GM12878 (cell line): ENCODE data around the gene LMO2. TPM values are rescaled to one million over a fixed set of nuclear protein-coding genes. Genes with fewer than 3 reads are reported as not detected.

Experiments used
- CREB1 ChIP-seq: IDR thresholded peaks from 2 replicates; pipeline ENCODE4 v1.6.1; 2012; ENCODE audit warnings: low read depth, mild to moderate bottlenecking, inconsistent platforms
- EED ChIP-seq: sonication (generic); IDR thresholded peaks from 2 replicates; pipeline ENCODE4 v1.6.1; 2016; ENCODE audit warnings: antibody characterized with exemption, low read depth
- KAT2A ChIP-seq: conservative IDR thresholded peaks from 2 replicates; pipeline ENCODE4 v1.6.1; 2011; ENCODE audit warnings: low read depth, low read length; ENCODE audit not compliant: control insufficient read depth
- PAX5 ChIP-seq: IDR thresholded peaks from 2 replicates; pipeline ENCODE4 v1.6.1; 2011; ENCODE audit warnings: low read depth, low read length, borderline replicate concordance
- SRF ChIP-seq, 2 experiments: IDR thresholded peaks; 2 replicates each; pipeline ENCODE4 v1.6.1; 2011; ENCODE audit warnings: low read depth in 2 of 2, low read length in 2 of 2, mild to moderate bottlenecking in 1 of 2, moderate library complexity in 1 of 2
- ZNF384 ChIP-seq: IDR thresholded peaks from 2 replicates; pipeline ENCODE4 v1.6.1; 2012; ENCODE audit warnings: low read depth, mild to moderate bottlenecking, low read length, improper control_type of control experiment, borderline replicate concordance
- polyA plus RNA-seq, 11 experiments: library from polyadenylated mRNA; depleted of rRNA in 4 of 11; unstranded in 6 of 11; stranded (reverse) in 5 of 11; fragments of >200 nt; fragmentation: Nextera tagmentation in 4 of 11; fragmentation: Illumina TruSeq in 1 of 11; extraction: Ambion mirVana in 4 of 11; extraction: Trizol in 1 of 11; gene quantifications; 1 replicate in 1 of 11; 2 replicates in 10 of 11; pipeline versions ENCODE4 v1.2.1 to v1.2.3, GENCODE V29; 2011 to 2016; ENCODE audit warnings: inconsistent platforms in 2 of 11, missing spikeins in 2 of 11, low read depth in 1 of 11
- total RNA-seq, 4 experiments: library from RNA; depleted of rRNA in 3 of 4; stranded (reverse); fragments of >200 nt in 3 of 4; fragmentation: Illumina TruSeq in 1 of 4; extraction: Trizol in 1 of 4; gene quantifications; 2 replicates each; pipeline versions ENCODE4 v1.2.1 to v1.2.3, GENCODE V29; 2013 to 2021
- TF ChIP-seq, protein P1 (sequence below): fragments of 450-650 bp; IDR thresholded peaks from 2 replicates; pipeline ENCODE4 v1.6.1; 2018; ENCODE audit warnings: mild to moderate bottlenecking, low read depth, moderate library complexity; ENCODE audit not compliant: partially characterized antibody
- TF ChIP-seq, protein P2 (sequence below): IDR thresholded peaks from 2 replicates; pipeline ENCODE4 v1.6.1; 2012; ENCODE audit warnings: improper control_type of control experiment, low read depth, low read length; ENCODE audit not compliant: insufficient replicate concordance
- TF ChIP-seq, protein P3 (sequence below): fragments of 450-650 bp; IDR thresholded peaks from 2 replicates; pipeline ENCODE4 v1.6.1; 2017; ENCODE audit warnings: low read depth, mild to moderate bottlenecking, moderate library complexity
- TF ChIP-seq, protein P4 (sequence below): fragments of 450-650 bp; IDR thresholded peaks from 2 replicates; pipeline ENCODE4 v1.6.1; 2016; ENCODE audit warnings: mild to moderate bottlenecking
- TF ChIP-seq, protein P5 (sequence below): fragments of 450-650 bp; formaldehyde crosslinking; IDR thresholded peaks from 2 replicates; pipeline ENCODE4 v1.4.0; 2020; ENCODE audit warnings: mild to moderate bottlenecking, moderate library complexity

The LMO2 gene
- total and polyA plus RNA-seq, 10 of the 15 experiments (the other 5 are each of a cell fraction or from before 2014, with no cell fraction given), result 0.29 to 1.9 (median 1.1) TPM; not detected in 1

DNA sequence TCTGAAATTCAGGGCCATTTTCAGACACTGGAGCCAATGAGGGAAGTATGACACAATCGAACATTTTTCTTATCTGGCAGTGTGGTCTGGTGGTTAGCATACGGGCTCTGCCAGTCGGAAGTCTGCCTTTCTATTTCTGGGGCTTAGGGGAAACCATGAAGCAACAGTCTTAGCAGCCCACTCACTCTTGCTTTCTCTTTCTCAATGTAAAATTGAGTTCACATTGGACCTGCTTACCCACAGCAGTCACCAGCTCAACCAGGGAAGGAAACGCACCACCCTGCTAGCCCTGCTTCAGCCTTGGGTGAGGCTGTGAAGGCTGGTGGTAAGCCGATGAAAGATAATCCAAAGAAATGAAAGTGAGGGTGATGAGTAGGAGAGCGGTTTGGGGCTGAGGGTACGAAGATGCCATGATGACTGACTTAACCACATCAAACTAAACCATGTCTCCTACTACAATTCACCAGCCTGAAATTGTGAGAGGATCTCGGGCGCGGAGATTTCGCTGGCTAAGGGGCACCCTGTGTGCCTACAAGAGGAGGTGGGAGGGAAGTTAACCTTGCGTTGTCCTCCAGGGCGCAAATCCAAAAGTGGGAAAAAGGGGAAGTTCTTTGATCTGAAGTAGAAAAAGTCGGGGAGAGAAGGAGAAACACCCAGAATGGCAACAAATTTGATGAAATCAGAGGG, 2.0 kb upstream of the LMO2 start (continued):
- TF ChIP-seq, protein P1, sequence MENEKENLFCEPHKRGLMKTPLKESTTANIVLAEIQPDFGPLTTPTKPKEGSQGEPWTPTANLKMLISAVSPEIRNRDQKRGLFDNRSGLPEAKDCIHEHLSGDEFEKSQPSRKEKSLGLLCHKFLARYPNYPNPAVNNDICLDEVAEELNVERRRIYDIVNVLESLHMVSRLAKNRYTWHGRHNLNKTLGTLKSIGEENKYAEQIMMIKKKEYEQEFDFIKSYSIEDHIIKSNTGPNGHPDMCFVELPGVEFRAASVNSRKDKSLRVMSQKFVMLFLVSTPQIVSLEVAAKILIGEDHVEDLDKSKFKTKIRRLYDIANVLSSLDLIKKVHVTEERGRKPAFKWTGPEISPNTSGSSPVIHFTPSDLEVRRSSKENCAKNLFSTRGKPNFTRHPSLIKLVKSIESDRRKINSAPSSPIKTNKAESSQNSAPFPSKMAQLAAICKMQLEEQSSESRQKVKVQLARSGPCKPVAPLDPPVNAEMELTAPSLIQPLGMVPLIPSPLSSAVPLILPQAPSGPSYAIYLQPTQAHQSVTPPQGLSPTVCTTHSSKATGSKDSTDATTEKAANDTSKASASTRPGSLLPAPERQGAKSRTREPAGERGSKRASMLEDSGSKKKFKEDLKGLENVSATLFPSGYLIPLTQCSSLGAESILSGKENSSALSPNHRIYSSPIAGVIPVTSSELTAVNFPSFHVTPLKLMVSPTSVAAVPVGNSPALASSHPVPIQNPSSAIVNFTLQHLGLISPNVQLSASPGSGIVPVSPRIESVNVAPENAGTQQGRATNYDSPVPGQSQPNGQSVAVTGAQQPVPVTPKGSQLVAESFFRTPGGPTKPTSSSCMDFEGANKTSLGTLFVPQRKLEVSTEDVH, result no peak
- TF ChIP-seq KAT2A (no peak), EED (no peak; the same call in none of the 2 replicates), ZNF384 (no peak), PAX5 (0 out of 2 replicates have a peak, but pooled peaks have one; percentile 37), SRF (IDR thresholded peaks at IDR 0.05; ENCODE audit: low read depth in 2 of 2, low read length in 2 of 2) (0 out of 4 replicates have a peak, but pooled peaks of 1 of the 2 experiments have one; percentile 71), CREB1 (peak; percentile 67)
- TF ChIP-seq, protein P2, sequence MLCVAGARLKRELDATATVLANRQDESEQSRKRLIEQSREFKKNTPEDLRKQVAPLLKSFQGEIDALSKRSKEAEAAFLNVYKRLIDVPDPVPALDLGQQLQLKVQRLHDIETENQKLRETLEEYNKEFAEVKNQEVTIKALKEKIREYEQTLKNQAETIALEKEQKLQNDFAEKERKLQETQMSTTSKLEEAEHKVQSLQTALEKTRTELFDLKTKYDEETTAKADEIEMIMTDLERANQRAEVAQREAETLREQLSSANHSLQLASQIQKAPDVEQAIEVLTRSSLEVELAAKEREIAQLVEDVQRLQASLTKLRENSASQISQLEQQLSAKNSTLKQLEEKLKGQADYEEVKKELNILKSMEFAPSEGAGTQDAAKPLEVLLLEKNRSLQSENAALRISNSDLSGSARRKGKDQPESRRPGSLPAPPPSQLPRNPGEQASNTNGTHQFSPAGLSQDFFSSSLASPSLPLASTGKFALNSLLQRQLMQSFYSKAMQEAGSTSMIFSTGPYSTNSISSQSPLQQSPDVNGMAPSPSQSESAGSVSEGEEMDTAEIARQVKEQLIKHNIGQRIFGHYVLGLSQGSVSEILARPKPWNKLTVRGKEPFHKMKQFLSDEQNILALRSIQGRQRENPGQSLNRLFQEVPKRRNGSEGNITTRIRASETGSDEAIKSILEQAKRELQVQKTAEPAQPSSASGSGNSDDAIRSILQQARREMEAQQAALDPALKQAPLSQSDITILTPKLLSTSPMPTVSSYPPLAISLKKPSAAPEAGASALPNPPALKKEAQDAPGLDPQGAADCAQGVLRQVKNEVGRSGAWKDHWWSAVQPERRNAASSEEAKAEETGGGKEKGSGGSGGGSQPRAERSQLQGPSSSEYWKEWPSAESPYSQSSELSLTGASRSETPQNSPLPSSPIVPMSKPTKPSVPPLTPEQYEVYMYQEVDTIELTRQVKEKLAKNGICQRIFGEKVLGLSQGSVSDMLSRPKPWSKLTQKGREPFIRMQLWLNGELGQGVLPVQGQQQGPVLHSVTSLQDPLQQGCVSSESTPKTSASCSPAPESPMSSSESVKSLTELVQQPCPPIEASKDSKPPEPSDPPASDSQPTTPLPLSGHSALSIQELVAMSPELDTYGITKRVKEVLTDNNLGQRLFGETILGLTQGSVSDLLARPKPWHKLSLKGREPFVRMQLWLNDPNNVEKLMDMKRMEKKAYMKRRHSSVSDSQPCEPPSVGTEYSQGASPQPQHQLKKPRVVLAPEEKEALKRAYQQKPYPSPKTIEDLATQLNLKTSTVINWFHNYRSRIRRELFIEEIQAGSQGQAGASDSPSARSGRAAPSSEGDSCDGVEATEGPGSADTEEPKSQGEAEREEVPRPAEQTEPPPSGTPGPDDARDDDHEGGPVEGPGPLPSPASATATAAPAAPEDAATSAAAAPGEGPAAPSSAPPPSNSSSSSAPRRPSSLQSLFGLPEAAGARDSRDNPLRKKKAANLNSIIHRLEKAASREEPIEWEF, result no peak
- TF ChIP-seq, protein P3, sequence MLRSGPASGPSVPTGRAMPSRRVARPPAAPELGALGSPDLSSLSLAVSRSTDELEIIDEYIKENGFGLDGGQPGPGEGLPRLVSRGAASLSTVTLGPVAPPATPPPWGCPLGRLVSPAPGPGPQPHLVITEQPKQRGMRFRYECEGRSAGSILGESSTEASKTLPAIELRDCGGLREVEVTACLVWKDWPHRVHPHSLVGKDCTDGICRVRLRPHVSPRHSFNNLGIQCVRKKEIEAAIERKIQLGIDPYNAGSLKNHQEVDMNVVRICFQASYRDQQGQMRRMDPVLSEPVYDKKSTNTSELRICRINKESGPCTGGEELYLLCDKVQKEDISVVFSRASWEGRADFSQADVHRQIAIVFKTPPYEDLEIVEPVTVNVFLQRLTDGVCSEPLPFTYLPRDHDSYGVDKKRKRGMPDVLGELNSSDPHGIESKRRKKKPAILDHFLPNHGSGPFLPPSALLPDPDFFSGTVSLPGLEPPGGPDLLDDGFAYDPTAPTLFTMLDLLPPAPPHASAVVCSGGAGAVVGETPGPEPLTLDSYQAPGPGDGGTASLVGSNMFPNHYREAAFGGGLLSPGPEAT, result peak; percentile 65; the same call in 1 of the 2 replicates
- TF ChIP-seq, protein P4, sequence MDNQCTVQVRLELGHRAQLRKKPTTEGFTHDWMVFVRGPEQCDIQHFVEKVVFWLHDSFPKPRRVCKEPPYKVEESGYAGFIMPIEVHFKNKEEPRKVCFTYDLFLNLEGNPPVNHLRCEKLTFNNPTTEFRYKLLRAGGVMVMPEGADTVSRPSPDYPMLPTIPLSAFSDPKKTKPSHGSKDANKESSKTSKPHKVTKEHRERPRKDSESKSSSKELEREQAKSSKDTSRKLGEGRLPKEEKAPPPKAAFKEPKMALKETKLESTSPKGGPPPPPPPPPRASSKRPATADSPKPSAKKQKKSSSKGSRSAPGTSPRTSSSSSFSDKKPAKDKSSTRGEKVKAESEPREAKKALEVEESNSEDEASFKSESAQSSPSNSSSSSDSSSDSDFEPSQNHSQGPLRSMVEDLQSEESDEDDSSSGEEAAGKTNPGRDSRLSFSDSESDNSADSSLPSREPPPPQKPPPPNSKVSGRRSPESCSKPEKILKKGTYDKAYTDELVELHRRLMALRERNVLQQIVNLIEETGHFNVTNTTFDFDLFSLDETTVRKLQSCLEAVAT, result peak; percentile 80
- TF ChIP-seq, protein P5, sequence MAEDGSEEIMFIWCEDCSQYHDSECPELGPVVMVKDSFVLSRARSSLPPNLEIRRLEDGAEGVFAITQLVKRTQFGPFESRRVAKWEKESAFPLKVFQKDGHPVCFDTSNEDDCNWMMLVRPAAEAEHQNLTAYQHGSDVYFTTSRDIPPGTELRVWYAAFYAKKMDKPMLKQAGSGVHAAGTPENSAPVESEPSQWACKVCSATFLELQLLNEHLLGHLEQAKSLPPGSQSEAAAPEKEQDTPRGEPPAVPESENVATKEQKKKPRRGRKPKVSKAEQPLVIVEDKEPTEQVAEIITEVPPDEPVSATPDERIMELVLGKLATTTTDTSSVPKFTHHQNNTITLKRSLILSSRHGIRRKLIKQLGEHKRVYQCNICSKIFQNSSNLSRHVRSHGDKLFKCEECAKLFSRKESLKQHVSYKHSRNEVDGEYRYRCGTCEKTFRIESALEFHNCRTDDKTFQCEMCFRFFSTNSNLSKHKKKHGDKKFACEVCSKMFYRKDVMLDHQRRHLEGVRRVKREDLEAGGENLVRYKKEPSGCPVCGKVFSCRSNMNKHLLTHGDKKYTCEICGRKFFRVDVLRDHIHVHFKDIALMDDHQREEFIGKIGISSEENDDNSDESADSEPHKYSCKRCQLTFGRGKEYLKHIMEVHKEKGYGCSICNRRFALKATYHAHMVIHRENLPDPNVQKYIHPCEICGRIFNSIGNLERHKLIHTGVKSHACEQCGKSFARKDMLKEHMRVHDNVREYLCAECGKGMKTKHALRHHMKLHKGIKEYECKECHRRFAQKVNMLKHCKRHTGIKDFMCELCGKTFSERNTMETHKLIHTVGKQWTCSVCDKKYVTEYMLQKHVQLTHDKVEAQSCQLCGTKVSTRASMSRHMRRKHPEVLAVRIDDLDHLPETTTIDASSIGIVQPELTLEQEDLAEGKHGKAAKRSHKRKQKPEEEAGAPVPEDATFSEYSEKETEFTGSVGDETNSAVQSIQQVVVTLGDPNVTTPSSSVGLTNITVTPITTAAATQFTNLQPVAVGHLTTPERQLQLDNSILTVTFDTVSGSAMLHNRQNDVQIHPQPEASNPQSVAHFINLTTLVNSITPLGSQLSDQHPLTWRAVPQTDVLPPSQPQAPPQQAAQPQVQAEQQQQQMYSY (CRISPR knock-in tag), result no peak
